Esophagus muscularis mucosa (tissue), 4 donors: ENCODE results near the gene RAD18. TPM values are rescaled to one million over a fixed set of nuclear protein-coding genes. Genes with fewer than 3 reads are reported as not detected.

ENCODE experiments used
- DNase-seq: peaks from one replicate; pipeline ENCODE4 v3.0.0-alpha.2; 2017; ENCODE audit errors: extremely low spot score
- H3K27ac ChIP-seq, 4 donors: fragments of 200-600 bp; sonication (generic); replicated peaks in 1 of 4; 1 replicate in 3 of 4; 2 replicates in 1 of 4; pipeline ENCODE4 v1.5.1; 2016 to 2019; ENCODE audit warnings: mild to moderate bottlenecking in 1 of 4
- H3K27me3 ChIP-seq, 4 donors: fragments of 200-600 bp; sonication (generic); one replicate each; pipeline versions ENCODE4 v1.5.1 to v1.6.0; 2016 to 2019
- H3K36me3 ChIP-seq, 4 donors: fragments of 200-600 bp; sonication (generic); one replicate each; pipeline ENCODE4 v1.5.1; 2016 to 2019
- H3K4me1 ChIP-seq, 4 donors: fragments of 200-600 bp; sonication (generic); one replicate each; pipeline ENCODE4 v1.5.1; 2016 to 2019
- H3K4me3 ChIP-seq, 4 donors: fragments of 200-600 bp; sonication (generic); 1 replicate in 2 of 4; 2 replicates in 2 of 4; pipeline ENCODE4 v1.5.1; 2016 to 2019; ENCODE audit warnings: mild to moderate bottlenecking in 4 of 4, moderate library complexity in 1 of 4
- H3K9me3 ChIP-seq, 4 donors: fragments of 200-600 bp; sonication (generic); 1 replicate in 3 of 4; 2 replicates in 1 of 4; pipeline ENCODE4 v1.5.1; 2016 to 2019
- CTCF ChIP-seq, 3 experiments: fragments of 200-600 bp in 2 of 3; fragments of 450-650 bp in 1 of 3; sonication (generic) in 2 of 3; IDR thresholded peaks; one replicate each; pipeline ENCODE4 v1.5.1; 2017 to 2019; ENCODE audit warnings: antibody characterized with exemption in 3 of 3, mild to moderate bottlenecking in 2 of 3, moderate library complexity in 1 of 3
- EP300 ChIP-seq: sonication (generic); formaldehyde crosslinking; IDR thresholded peaks from one replicate; pipeline ENCODE4 v1.6.1; 2017; ENCODE audit warnings: antibody characterized with exemption
- POLR2A ChIP-seq: fragments of 450-650 bp; IDR thresholded peaks from one replicate; pipeline ENCODE4 v1.6.1; 2017; ENCODE audit warnings: antibody characterized with exemption, moderate library complexity, mild to moderate bottlenecking, low read depth
- POLR2AphosphoS5 ChIP-seq, 2 donors: sonication (generic); formaldehyde crosslinking; IDR thresholded peaks; one replicate each; pipeline ENCODE4 v1.6.1; 2017; ENCODE audit warnings: antibody characterized with exemption in 2 of 2
- WGBS: methylation state at CpG from one replicate; pipeline ENCODE4 v1.1.5; 2018; 5-methylcytosine and 5-hydroxymethylcytosine counted together
- intact Hi-C: fragments of 100-400 bp; cut with DNase I; formaldehyde crosslinking; loops from one replicate; pipeline ENCODE4 v1.15.1; 2023
- total RNA-seq, 4 donors: library from RNA; depleted of rRNA; stranded (reverse); fragments of >200 nt; gene quantifications; one replicate each; pipeline versions ENCODE4 v1.1.0 to v1.2.1, GENCODE V29; 2016

The RAD18 gene
- total RNA-seq, 4 donors from 2014 or later, result 3.4 to 6.6 (median 5.2) TPM

DNA sequence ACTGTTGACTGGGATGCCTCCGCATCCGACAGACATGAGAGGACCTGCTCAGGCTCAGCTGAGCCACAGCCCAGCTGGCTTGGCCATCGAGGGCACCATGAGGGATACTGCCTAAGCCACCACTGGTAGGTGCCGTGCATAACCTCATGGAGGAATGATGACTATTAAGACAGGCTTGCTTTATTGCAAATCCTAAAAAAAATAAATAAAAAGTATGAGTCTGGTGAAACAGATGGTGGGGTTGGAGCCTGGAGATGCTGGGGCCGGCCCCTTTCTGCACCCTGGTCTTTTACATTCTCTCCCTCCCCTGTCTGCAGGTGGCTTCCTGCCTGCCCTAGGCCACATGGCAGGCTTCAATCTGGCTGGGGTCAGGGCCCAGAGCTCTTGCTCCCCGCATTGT lies 24.0 kb upstream of the RAD18 start:
- no peak for TF ChIP-seq CTCF (IDR thresholded peaks at IDR 0.05)
- no peak for TF ChIP-seq POLR2A
- WGBS, result 74% methylated on average over 6 of the region's 6 CpGs
- Histone ChIP-seq H3K4me3 (no peak overlapping the region), H3K27me3 (no peaks in the 10 kb centered on the region), H3K27ac (no peak overlapping the region), H3K9me3 (no peaks in the 10 kb centered on the region), H3K36me3 (peaks cover 0 to 9% (median 3%) of the 10 kb centered on the region in 4 donors), H3K4me1 (peaks cover 0 to 9% (median 1%) of the 10 kb centered on the region in 4 donors)
- intact Hi-C loops, result loop anchor here (5.0 kb wide), 1 partner anchor 80 kb away; no protein-coding TSS in a partner anchor
- DNase-seq, result no peak

DNA sequence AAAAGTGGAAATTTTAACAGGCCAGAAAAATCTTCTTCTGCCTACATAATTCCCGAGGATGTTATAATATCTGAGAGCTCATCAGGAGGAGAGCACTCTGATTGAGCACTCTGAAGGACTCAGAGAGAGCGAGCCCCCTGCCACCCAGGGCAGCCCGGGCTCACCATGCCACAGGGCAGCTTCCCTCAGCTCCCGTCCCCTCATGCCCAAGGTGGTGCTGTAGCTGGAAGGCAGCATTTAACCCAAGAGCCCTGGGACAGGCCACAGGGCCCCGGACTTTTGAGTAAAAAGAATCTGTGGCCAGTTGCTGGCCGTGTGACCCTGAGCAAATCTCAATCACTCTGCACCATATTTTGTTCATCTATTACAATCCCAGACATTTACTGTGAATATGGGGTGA lies 23.5 kb upstream of the RAD18 start:
- Histone ChIP-seq H3K4me1 (peaks cover 0 to 9% (median 4%) of the 10 kb centered on the region in 4 donors), H3K27ac (no peak overlapping the region), H3K4me3 (no peak overlapping the region), H3K9me3 (no peaks in the 10 kb centered on the region), H3K36me3 (peaks cover 0 to 9% (median 3%) of the 10 kb centered on the region in 4 donors), H3K27me3 (no peaks in the 10 kb centered on the region)
- TF ChIP-seq CTCF (IDR thresholded peaks at IDR 0.05), result no peak
- no peak for TF ChIP-seq POLR2AphosphoS5 (IDR thresholded peaks at IDR 0.05)
- intact Hi-C loops, result loop anchor here (5.0 kb wide), 1 partner anchor 81 kb away; no protein-coding TSS in a partner anchor
- 80% methylated on average over 6 of the region's 6 CpGs for WGBS
- no peak for DNase-seq

- WGBS, result 85% methylated on average over 8 of the region's 9 CpGs
- H3K4me1 ChIP-seq, result peaks cover 0 to 9% (median 5%) of the 10 kb centered on the region in 4 donors
- no peak for DNase-seq
- no peak overlapping the region for H3K4me3 ChIP-seq
- H3K27me3 ChIP-seq, result no peaks in the 10 kb centered on the region
- intact Hi-C loops, result loop anchor here (5.0 kb wide), 1 partner anchor 81 kb away; no protein-coding TSS in a partner anchor
- TF ChIP-seq EP300 (no peak), POLR2AphosphoS5 (IDR thresholded peaks at IDR 0.05) (no peak), POLR2A (no peak), CTCF (IDR thresholded peaks at IDR 0.05) (no peak)
- no peak overlapping the region for H3K27ac ChIP-seq
- peaks cover 0 to 9% (median 3%) of the 10 kb centered on the region in 4 donors for H3K36me3 ChIP-seq
- no peaks in the 10 kb centered on the region for H3K9me3 ChIP-seq
These were observed 22.6 kb upstream of the RAD18 start for GRCh38 chr3:8985876-8986275.

DNA sequence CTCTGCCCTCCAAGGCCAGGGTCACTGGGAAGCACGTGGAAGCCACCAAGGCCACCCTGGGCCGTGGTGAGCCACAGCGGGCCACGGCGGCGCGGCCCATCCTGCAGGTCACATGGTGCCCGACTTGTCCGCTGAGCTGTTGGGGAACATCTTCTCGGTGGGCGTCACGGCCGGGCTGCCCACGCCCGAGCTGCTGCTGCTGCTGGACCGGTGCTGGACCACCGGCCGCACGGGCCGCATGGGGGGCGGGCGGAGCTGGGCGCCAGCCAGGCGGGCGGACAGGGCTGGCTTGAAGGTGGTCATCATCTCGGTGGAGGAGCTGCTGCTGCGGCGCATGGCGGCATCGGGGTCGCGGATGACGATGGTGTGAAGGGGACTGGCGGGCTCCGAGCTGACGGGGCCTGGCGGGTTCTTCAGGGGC lies 22.1 kb upstream of the RAD18 start:
- WGBS, result 95% methylated on average over 35 of the region's 37 CpGs
- Histone ChIP-seq H3K27ac (no peak overlapping the region), H3K9me3 (no peaks in the 10 kb centered on the region), H3K36me3 (peaks cover 0 to 6% (median 3%) of the 10 kb centered on the region in 4 donors), H3K4me1 (peaks cover 0 to 9% (median 5%) of the 10 kb centered on the region in 4 donors), H3K4me3 (no peak overlapping the region), H3K27me3 (no peaks in the 10 kb centered on the region)
- intact Hi-C loops, result loop anchor here (5.0 kb wide), 1 partner anchor 82 kb away; no protein-coding TSS in a partner anchor
- no peak for DNase-seq
- no peak for TF ChIP-seq POLR2AphosphoS5 (IDR thresholded peaks at IDR 0.05)
- no peak for TF ChIP-seq EP300

GRCh38 chr3:8984526-8984925 lies 21.3 kb upstream of the RAD18 start:
- TF ChIP-seq CTCF (IDR thresholded peaks at IDR 0.05) (no peak), POLR2AphosphoS5 (IDR thresholded peaks at IDR 0.05) (no peak), EP300 (no peak), POLR2A (no peak)
- intact Hi-C loops, result no loop called here
- peaks cover 0 to 4% (median under 1%) of the 10 kb centered on the region in 4 donors for H3K9me3 ChIP-seq
- no peak overlapping the region for H3K27ac ChIP-seq
- peaks cover 0 to 6% (median 3%) of the 10 kb centered on the region in 4 donors for H3K36me3 ChIP-seq
- DNase-seq, result no peak
- no peaks in the 10 kb centered on the region for H3K27me3 ChIP-seq
- WGBS, result 90% methylated on average over 7 of the region's 7 CpGs
- no peak overlapping the region for H3K4me3 ChIP-seq
- H3K4me1 ChIP-seq, result peaks cover 0 to 9% (median 5%) of the 10 kb centered on the region in 4 donors
